Astrocyte of the spinal cord (primary cell): ENCODE results near the gene RERG.

Source experiments
- DNase-seq: peaks from one replicate; pipeline ENCODE4 v3.0.0; 2011; ENCODE audit warnings: low read depth, low spot score
- H3K4me3 ChIP-seq: 2 replicates; pipeline ENCODE4 v1.5.1; 2011; ENCODE audit warnings: low read depth, mild to moderate bottlenecking, low read length, moderate library complexity
- CTCF ChIP-seq: IDR thresholded peaks from 2 replicates; pipeline ENCODE4 v1.5.1; 2012; ENCODE audit warnings: low read depth, mild to moderate bottlenecking, low read length, inconsistent platforms
- in situ Hi-C: cut with HindIII; loops from 2 replicates; pipeline ENCODE4 v1.10.0; 2017; ENCODE audit warnings: low sequenced_read_pairs

RERG gene

GRCh38 chr12:15253990-15254389 is 32.8 kb upstream of the RERG start:
- no peak for DNase-seq
- no peak overlapping the region for H3K4me3 ChIP-seq
- TF ChIP-seq CTCF, result no peak
- in situ Hi-C loops, result no loop called here

GRCh38 chr12:15244926-15245325 is 23.7 kb upstream of the RERG start:
- H3K4me3 ChIP-seq, result no peak overlapping the region
- no peak for DNase-seq
- in situ Hi-C loops, result no loop called here
- TF ChIP-seq CTCF, result no peak

GRCh38 chr12:15244341-15244740 is 23.1 kb upstream of the RERG start:
- DNase-seq, result no peak
- no peak overlapping the region for H3K4me3 ChIP-seq

GRCh38 chr12:15243102-15243501 is 21.9 kb upstream of the RERG start:
- in situ Hi-C loops, result no loop called here
- no peak for DNase-seq
- H3K4me3 ChIP-seq, result no peak overlapping the region
- no peak for TF ChIP-seq CTCF

More at GRCh38 chr12:15244341-15244740, 23.1 kb upstream of the RERG start:
- TF ChIP-seq CTCF, result no peak
- in situ Hi-C loops, result no loop called here

GRCh38 chr12:15240898-15241297 is 19.7 kb upstream of the RERG start:
- in situ Hi-C loops, result no loop called here
- no peak for TF ChIP-seq CTCF
- no peak for DNase-seq
- H3K4me3 ChIP-seq, result no peak overlapping the region

GRCh38 chr12:15234508-15234907 is 13.3 kb upstream of the RERG start:
- DNase-seq, result no peak
- TF ChIP-seq CTCF, result no peak
- no peak overlapping the region for H3K4me3 ChIP-seq
- in situ Hi-C loops, result no loop called here

GRCh38 chr12:15234011-15234410 is 12.8 kb upstream of the RERG start:
- no peak overlapping the region for H3K4me3 ChIP-seq
- in situ Hi-C loops, result no loop called here
- DNase-seq, result no peak
- no peak for TF ChIP-seq CTCF
